SK-N-SH (cell line): ENCODE results near the gene ZNF563.

Source experiments
- CHD2 ChIP-seq: fragments of 150-350 bp; IDR thresholded peaks from 2 replicates; pipeline ENCODE4 v1.6.1; 2018; ENCODE audit warnings: low read length; ENCODE audit not compliant: partially characterized antibody
- EZH2phosphoT487 ChIP-seq: fragments of 200-600 bp; sonication (generic); IDR thresholded peaks from 2 replicates; pipeline ENCODE4 v1.6.1; 2017; ENCODE audit warnings: low read depth, mixed run types, mild to moderate bottlenecking, antibody characterized with exemption, moderate library complexity, borderline replicate concordance
- GATA2 ChIP-seq: sonication (generic); formaldehyde crosslinking; IDR thresholded peaks from 2 replicates; pipeline ENCODE4 v1.5.0; 2020; ENCODE audit warnings: mild to moderate bottlenecking, missing genetic modification reagents
- JUND ChIP-seq: IDR thresholded peaks from 2 replicates; pipeline ENCODE4 v1.4.0; 2012
- MEF2A ChIP-seq: IDR thresholded peaks from 2 replicates; pipeline ENCODE4 v1.4.0; 2012; ENCODE audit warnings: low read depth, borderline replicate concordance
- POLR2AphosphoS5 ChIP-seq: IDR thresholded peaks from 2 replicates; pipeline ENCODE4 v1.6.1; 2012; ENCODE audit warnings: low read depth, low read length
- TAF1 ChIP-seq: IDR thresholded peaks from 2 replicates; pipeline ENCODE4 v1.6.1; 2012; ENCODE audit warnings: low read depth, mild to moderate bottlenecking, low read length, moderate library complexity, borderline replicate concordance
- TF ChIP-seq, protein P1 (sequence below): fragments of 200-600 bp; sonication (generic); IDR thresholded peaks from 2 replicates; pipeline ENCODE4 v1.6.1; 2017; ENCODE audit warnings: antibody characterized with exemption, mild to moderate bottlenecking, moderate library complexity

DNA sequence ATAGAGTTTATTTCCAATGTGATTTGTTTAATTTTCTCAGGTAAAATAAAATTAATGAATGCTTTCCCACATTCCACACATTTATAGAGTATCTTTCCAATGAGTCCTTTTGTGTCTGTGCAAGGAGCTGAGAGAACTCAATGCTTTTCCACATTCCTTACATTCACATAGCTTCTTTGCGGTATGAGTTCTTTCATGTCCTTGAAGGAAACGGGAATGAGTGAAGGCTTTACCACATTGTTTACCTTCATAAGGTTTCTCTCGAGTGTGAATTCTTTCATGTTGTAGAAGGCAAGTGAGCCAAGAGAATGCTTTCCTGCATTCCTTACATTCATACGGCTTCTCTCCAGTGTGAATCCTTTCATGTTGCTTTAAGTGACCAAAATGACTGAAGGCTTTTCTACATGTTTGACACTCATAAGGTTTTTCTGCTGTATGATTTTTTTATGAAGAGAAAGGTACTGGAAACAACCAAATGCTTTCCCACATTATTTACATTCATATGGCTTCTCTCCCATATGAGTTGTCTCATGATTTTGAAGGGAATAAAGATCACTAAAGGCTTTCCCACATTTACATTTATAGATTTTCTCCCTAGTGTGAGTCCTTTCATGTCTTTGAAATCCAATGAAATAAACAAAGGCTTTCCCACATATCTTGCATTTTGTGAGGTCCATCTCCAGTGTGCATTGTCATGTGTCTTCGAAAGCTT, 46.5 kb upstream of the ZNF563 start:
- TF ChIP-seq, protein P1, sequence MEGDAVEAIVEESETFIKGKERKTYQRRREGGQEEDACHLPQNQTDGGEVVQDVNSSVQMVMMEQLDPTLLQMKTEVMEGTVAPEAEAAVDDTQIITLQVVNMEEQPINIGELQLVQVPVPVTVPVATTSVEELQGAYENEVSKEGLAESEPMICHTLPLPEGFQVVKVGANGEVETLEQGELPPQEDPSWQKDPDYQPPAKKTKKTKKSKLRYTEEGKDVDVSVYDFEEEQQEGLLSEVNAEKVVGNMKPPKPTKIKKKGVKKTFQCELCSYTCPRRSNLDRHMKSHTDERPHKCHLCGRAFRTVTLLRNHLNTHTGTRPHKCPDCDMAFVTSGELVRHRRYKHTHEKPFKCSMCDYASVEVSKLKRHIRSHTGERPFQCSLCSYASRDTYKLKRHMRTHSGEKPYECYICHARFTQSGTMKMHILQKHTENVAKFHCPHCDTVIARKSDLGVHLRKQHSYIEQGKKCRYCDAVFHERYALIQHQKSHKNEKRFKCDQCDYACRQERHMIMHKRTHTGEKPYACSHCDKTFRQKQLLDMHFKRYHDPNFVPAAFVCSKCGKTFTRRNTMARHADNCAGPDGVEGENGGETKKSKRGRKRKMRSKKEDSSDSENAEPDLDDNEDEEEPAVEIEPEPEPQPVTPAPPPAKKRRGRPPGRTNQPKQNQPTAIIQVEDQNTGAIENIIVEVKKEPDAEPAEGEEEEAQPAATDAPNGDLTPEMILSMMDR = no peak
- no peak for TF ChIP-seq TAF1
- TF ChIP-seq CHD2 = no peak
- TF ChIP-seq GATA2 (CRISPR knock-in tag) = no peak
- TF ChIP-seq EZH2phosphoT487 = no peak
- TF ChIP-seq JUND = no peak
- TF ChIP-seq MEF2A = no peak
- TF ChIP-seq POLR2AphosphoS5 = no peak
